Measurements from ENCODE around the gene VTA1.

DNA sequence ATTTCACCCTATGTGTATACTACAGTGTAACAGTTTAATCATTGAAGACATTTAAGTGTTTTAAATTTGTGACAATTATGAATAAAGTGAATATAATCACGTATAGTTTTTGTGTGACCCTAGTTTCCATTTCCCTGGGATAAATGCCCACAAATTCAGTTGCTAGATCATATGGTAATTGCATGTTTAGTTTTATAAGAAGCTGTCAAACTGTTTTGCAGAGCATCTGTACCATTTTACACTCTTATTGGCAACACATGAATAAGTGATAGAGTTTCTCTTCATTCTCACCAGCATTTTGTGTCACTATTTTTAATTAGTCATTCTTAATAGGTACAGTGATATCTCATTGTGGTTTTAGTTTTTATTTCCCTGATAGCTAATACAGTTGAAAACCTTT, 7.3 kb downstream of the VTA1 start:
- TF ChIP-seq, protein P1, sequence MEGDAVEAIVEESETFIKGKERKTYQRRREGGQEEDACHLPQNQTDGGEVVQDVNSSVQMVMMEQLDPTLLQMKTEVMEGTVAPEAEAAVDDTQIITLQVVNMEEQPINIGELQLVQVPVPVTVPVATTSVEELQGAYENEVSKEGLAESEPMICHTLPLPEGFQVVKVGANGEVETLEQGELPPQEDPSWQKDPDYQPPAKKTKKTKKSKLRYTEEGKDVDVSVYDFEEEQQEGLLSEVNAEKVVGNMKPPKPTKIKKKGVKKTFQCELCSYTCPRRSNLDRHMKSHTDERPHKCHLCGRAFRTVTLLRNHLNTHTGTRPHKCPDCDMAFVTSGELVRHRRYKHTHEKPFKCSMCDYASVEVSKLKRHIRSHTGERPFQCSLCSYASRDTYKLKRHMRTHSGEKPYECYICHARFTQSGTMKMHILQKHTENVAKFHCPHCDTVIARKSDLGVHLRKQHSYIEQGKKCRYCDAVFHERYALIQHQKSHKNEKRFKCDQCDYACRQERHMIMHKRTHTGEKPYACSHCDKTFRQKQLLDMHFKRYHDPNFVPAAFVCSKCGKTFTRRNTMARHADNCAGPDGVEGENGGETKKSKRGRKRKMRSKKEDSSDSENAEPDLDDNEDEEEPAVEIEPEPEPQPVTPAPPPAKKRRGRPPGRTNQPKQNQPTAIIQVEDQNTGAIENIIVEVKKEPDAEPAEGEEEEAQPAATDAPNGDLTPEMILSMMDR (IDR thresholded peaks at IDR 0.05), result no peak
- no peak for TF ChIP-seq POLR2A (IDR thresholded peaks at IDR 0.05)
